K562 (cell line): Measurements from ENCODE around the gene RPRML. TPM values are rescaled to one million over a fixed set of nuclear protein-coding genes. Genes with fewer than 3 reads are reported as not detected.

Experiments
- CREB1 ChIP-seq, 2 experiments: sonication (generic) in 1 of 2; formaldehyde crosslinking in 1 of 2; IDR thresholded peaks; 2 replicates each; pipeline versions ENCODE4 v1.6.1 to v1.8.0; 2012 to 2022; ENCODE audit warnings: inconsistent platforms in 1 of 2, mild to moderate bottlenecking in 1 of 2, missing genetic modification reagents in 1 of 2, moderate library complexity in 1 of 2
- MCM7 ChIP-seq, 2 experiments: fragments of 450-650 bp; IDR thresholded peaks; 2 replicates each; pipeline ENCODE4 v1.6.1; 2016 to 2018
- NFATC3 ChIP-seq: fragments of 450-650 bp; IDR thresholded peaks from 2 replicates; pipeline ENCODE4 v1.6.1; 2017; ENCODE audit warnings: mild to moderate bottlenecking
- NR2F6 ChIP-seq: fragments of 450-650 bp; formaldehyde crosslinking; IDR thresholded peaks from 2 replicates; pipeline ENCODE4 v1.4.0; 2020; ENCODE audit warnings: mild to moderate bottlenecking
- RBM34 ChIP-seq: fragments of 200-400 bp; formaldehyde crosslinking; IDR thresholded peaks from 2 replicates; pipeline ENCODE4 v1.6.1; 2018; ENCODE audit warnings: low read length, borderline replicate concordance; ENCODE audit not compliant: insufficient read depth
- ZNF77 ChIP-seq: fragments of 250-450 bp; sonication (Bioruptor Pico); IDR thresholded peaks from 2 replicates; pipeline ENCODE4 v1.5.0; 2020
- polyA plus RNA-seq, 8 experiments: library from polyadenylated mRNA; depleted of rRNA in 4 of 8; stranded (reverse) in 5 of 8; unstranded in 3 of 8; fragments of >200 nt; fragmentation: Nextera tagmentation in 2 of 8; fragmentation: Illumina TruSeq in 1 of 8; extraction: Ambion mirVana in 2 of 8; extraction: Trizol in 1 of 8; gene quantifications; 2 replicates each; pipeline versions ENCODE4 v1.2.1 to v1.2.3, GENCODE V29; 2011 to 2014; ENCODE audit warnings: inconsistent platforms in 1 of 8, missing spikeins in 1 of 8
- total RNA-seq, 7 experiments: library from RNA; depleted of rRNA in 6 of 7; stranded (reverse); fragments of >200 nt in 6 of 7; fragmentation: Illumina TruSeq in 2 of 7; extraction: Trizol in 2 of 7; gene quantifications; 2 replicates each; pipeline versions ENCODE4 v1.2.1 to v1.2.3, GENCODE V29; 2011 to 2021; ENCODE audit warnings: low replicate concordance in 1 of 7
- TF ChIP-seq, protein P1 (sequence below): sonication (generic); formaldehyde crosslinking; IDR thresholded peaks from 2 replicates; pipeline ENCODE4 v1.8.0; 2022; ENCODE audit warnings: mild to moderate bottlenecking, missing genetic modification reagents
- TF ChIP-seq, protein P2 (sequence below): IDR thresholded peaks from 2 replicates; pipeline ENCODE4 v1.6.1; 2011; ENCODE audit not compliant: insufficient read length; ENCODE audit errors: extremely low read depth
- TF ChIP-seq, protein P3 (sequence below), 2 experiments: IDR thresholded peaks; 2 replicates each; pipeline ENCODE4 v1.6.1; 2012; ENCODE audit warnings: improper control_type of control experiment in 2 of 2, low read depth in 2 of 2, low read length in 2 of 2, borderline replicate concordance in 1 of 2
- TF ChIP-seq, protein P4 (sequence below): sonication (generic); formaldehyde crosslinking; IDR thresholded peaks from 2 replicates; pipeline ENCODE4 v1.9.0; 2022; ENCODE audit warnings: mild to moderate bottlenecking, missing genetic modification reagents

The RPRML gene
- total and polyA plus RNA-seq, 9 of the 15 experiments (the other 6 are each of a cell fraction or from before 2014, with no cell fraction given), result not detected

DNA sequence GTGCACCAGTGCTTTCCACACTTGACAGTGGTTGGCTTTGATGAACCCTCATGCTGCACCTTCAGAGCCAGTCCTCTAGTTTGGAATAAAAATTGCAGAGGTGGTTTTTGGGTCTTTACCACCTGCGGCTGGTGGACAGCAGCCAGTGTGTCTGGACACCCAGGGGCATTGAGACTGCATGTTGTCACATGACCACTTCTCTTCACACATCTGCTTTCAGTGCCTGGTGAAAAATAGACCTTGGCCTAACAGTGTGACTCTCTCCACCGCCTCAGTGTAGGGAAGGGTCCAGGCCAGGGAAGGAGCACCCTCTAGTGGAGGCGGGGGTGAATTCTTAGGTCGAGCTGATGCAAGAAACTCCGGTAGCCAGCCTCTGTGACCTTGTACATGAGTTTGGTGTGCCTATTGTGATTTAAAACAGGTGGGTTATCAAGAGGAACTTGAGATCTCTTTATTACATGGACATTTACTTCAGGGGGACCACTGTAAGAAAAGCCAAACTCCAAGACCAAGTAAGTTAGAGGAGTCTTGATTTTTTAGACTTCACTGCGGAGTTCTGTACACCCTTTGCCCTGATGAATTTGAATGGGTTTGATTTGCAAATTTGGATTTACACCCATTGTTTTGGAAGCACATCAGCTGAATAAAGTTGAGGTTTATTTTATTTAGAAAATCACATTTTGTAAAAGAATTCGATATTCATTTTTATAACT, 38.2 kb downstream of the RPRML start (continued):
- TF ChIP-seq, protein P1, sequence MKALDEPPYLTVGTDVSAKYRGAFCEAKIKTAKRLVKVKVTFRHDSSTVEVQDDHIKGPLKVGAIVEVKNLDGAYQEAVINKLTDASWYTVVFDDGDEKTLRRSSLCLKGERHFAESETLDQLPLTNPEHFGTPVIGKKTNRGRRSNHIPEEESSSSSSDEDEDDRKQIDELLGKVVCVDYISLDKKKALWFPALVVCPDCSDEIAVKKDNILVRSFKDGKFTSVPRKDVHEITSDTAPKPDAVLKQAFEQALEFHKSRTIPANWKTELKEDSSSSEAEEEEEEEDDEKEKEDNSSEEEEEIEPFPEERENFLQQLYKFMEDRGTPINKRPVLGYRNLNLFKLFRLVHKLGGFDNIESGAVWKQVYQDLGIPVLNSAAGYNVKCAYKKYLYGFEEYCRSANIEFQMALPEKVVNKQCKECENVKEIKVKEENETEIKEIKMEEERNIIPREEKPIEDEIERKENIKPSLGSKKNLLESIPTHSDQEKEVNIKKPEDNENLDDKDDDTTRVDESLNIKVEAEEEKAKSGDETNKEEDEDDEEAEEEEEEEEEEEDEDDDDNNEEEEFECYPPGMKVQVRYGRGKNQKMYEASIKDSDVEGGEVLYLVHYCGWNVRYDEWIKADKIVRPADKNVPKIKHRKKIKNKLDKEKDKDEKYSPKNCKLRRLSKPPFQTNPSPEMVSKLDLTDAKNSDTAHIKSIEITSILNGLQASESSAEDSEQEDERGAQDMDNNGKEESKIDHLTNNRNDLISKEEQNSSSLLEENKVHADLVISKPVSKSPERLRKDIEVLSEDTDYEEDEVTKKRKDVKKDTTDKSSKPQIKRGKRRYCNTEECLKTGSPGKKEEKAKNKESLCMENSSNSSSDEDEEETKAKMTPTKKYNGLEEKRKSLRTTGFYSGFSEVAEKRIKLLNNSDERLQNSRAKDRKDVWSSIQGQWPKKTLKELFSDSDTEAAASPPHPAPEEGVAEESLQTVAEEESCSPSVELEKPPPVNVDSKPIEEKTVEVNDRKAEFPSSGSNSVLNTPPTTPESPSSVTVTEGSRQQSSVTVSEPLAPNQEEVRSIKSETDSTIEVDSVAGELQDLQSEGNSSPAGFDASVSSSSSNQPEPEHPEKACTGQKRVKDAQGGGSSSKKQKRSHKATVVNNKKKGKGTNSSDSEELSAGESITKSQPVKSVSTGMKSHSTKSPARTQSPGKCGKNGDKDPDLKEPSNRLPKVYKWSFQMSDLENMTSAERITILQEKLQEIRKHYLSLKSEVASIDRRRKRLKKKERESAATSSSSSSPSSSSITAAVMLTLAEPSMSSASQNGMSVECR (CRISPR knock-in tag), result no peak
- TF ChIP-seq, protein P2, sequence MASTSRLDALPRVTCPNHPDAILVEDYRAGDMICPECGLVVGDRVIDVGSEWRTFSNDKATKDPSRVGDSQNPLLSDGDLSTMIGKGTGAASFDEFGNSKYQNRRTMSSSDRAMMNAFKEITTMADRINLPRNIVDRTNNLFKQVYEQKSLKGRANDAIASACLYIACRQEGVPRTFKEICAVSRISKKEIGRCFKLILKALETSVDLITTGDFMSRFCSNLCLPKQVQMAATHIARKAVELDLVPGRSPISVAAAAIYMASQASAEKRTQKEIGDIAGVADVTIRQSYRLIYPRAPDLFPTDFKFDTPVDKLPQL, result no peak
- TF ChIP-seq MCM7 (IDR thresholded peaks at IDR 0.05), result no peak
- TF ChIP-seq NFATC3, result 0 out of 2 replicates have a peak, but pooled peaks have one; percentile 12
- TF ChIP-seq CREB1 (IDR thresholded peaks at IDR 0.05), result no peak
- no peak for TF ChIP-seq CREB1 (CRISPR knock-in tag; IDR thresholded peaks at IDR 0.05)
- TF ChIP-seq, protein P3, sequence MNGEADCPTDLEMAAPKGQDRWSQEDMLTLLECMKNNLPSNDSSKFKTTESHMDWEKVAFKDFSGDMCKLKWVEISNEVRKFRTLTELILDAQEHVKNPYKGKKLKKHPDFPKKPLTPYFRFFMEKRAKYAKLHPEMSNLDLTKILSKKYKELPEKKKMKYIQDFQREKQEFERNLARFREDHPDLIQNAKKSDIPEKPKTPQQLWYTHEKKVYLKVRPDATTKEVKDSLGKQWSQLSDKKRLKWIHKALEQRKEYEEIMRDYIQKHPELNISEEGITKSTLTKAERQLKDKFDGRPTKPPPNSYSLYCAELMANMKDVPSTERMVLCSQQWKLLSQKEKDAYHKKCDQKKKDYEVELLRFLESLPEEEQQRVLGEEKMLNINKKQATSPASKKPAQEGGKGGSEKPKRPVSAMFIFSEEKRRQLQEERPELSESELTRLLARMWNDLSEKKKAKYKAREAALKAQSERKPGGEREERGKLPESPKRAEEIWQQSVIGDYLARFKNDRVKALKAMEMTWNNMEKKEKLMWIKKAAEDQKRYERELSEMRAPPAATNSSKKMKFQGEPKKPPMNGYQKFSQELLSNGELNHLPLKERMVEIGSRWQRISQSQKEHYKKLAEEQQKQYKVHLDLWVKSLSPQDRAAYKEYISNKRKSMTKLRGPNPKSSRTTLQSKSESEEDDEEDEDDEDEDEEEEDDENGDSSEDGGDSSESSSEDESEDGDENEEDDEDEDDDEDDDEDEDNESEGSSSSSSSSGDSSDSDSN (IDR thresholded peaks at IDR 0.05; ENCODE audit: borderline replicate concordance in 1 of 2, low read depth in 2 of 2, low read length in 2 of 2), result no peak
- no peak for TF ChIP-seq RBM34
- TF ChIP-seq NR2F6 (CRISPR knock-in tag), result no peak
- TF ChIP-seq ZNF77 (CRISPR knock-in tag), result no peak
- TF ChIP-seq, protein P4, sequence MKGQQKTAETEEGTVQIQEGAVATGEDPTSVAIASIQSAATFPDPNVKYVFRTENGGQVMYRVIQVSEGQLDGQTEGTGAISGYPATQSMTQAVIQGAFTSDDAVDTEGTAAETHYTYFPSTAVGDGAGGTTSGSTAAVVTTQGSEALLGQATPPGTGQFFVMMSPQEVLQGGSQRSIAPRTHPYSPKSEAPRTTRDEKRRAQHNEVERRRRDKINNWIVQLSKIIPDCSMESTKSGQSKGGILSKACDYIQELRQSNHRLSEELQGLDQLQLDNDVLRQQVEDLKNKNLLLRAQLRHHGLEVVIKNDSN (CRISPR knock-in tag), result peak; percentile 59
